Measurements from ENCODE around the gene CENPS.

DNA sequence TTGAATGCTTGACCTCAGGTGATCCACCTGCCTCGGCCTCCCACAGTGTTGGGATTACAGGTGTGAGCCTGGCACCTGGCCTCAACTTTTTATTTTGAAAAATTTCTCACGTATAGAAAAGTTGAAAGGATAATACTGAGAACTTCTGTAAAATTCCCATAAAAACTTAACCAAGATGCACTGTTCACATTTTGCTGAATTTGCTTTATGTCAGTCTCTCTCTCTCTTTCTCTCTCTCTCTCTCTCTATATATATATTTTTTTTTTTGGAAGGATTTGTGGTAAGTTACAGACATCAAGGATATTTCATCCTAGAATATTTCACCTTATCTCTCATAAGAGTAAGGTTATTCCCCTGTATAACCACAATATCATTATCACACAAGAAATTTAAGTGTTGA is 50.4 kb downstream of the CENPS start:
- TF ChIP-seq, protein P1, sequence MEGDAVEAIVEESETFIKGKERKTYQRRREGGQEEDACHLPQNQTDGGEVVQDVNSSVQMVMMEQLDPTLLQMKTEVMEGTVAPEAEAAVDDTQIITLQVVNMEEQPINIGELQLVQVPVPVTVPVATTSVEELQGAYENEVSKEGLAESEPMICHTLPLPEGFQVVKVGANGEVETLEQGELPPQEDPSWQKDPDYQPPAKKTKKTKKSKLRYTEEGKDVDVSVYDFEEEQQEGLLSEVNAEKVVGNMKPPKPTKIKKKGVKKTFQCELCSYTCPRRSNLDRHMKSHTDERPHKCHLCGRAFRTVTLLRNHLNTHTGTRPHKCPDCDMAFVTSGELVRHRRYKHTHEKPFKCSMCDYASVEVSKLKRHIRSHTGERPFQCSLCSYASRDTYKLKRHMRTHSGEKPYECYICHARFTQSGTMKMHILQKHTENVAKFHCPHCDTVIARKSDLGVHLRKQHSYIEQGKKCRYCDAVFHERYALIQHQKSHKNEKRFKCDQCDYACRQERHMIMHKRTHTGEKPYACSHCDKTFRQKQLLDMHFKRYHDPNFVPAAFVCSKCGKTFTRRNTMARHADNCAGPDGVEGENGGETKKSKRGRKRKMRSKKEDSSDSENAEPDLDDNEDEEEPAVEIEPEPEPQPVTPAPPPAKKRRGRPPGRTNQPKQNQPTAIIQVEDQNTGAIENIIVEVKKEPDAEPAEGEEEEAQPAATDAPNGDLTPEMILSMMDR (conservative IDR thresholded peaks at IDR 0.05; ENCODE audit: low read depth, low read length), result no peak
- no peak for TF ChIP-seq EZH2 (IDR thresholded peaks at IDR 0.05; ENCODE audit: low read length, unreplicated experiment)

Data from PC-3 (cell line).